ES-I3 (cell line): ENCODE data around the gene OSR1.

Experiments
- H3K36me3 ChIP-seq: 2 replicates; pipeline ENCODE4 v1.6.1; 2013; ENCODE audit warnings: mild to moderate bottlenecking, low read length, control low read depth, moderate library complexity; ENCODE audit not compliant: insufficient read depth
- H3K4me1 ChIP-seq: 2 replicates; pipeline ENCODE4 v1.6.1; 2013; ENCODE audit warnings: mild to moderate bottlenecking, control low read depth, low read length; ENCODE audit not compliant: insufficient read depth
- H3K9ac ChIP-seq: 2 replicates; pipeline ENCODE4 v1.6.1; 2013; ENCODE audit warnings: low read depth, mild to moderate bottlenecking, low read length, moderate library complexity
- H3K9me3 ChIP-seq: 2 replicates; pipeline ENCODE4 v1.6.1; 2013; ENCODE audit warnings: mild to moderate bottlenecking, low read length, moderate library complexity; ENCODE audit not compliant: control insufficient read depth, insufficient read depth

The OSR1 gene

DNA sequence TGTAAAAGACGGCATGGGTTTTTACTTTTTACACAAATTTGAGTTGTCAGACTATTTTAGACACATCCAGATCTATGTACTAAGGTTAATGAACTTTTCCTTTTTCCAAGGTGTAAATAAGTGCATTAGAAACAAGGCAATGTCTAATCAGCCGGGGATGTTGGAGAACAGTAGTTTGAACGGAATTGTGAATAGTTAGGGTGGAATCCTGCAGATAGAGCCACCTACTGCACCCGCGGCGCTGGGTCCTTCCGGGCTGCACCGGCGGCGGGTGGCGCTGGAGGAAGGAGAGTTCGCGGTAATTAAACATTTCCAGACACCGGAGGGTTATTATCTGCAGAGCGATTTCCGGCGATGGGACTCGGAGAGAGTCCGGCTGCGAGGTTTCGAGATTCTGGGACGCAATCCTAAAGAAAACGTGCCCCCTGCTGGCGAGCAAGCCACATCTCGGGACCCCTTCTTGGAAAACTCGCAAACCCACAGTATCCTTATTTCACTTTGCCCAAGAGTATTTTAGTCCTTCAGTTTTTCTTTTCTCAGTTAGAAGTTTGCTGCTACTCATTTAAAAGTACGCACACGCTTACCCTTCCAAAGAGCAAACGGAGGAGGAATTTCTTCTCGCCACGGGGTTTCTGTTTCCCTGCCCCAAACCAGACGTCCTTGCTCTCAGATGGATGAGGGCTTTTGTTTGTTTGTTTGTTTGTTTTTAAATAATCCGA lies 4.5 kb upstream of the OSR1 start:
- Histone ChIP-seq H3K9me3 (no peaks in the 10 kb centered on the region; the same call in 1 of the 2 replicates), H3K9ac (peak overlapping the region; percentile 42; the same call in 1 of the 2 replicates), H3K36me3 (no peaks in the 10 kb centered on the region), H3K4me1 (peaks cover 7% of the 10 kb centered on the region; the same call in 1 of the 2 replicates)

DNA sequence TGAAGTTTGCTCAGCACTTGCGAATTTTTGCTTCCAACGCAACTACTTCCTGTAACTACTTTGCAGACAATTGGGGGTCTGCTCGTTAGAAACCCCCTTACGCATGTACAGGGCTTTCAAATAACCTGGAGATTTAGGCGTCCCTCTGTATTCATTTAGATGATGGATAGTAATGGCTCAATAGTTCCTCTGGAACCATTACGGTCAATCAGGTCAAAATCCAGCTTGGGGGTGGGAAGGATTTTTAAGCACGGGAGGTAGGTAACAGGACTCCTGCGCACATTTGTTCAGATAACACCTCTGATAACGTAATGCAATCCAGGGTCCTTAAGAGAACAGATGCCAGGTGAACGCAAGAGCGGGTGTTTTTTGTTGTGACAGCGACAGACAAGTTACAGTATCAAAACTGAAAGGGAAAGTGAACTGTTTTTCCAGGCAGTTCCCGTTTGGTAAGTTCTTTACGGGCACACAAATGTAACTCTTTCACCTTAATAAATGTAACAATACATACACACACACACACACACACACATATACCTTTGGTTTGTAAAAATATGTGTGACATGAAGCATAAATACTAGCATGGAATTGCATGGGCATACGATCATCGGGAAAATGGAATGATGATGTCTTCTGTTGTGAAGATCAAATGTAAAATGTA lies 3.8 kb upstream of the OSR1 start:
- peak overlapping the region; percentile 42; the same call in 1 of the 2 replicates for H3K9ac ChIP-seq
- H3K36me3 ChIP-seq, result no peaks in the 10 kb centered on the region
- H3K4me1 ChIP-seq, result peaks cover 9% of the 10 kb centered on the region
- no peaks in the 10 kb centered on the region; the same call in 1 of the 2 replicates for H3K9me3 ChIP-seq

DNA sequence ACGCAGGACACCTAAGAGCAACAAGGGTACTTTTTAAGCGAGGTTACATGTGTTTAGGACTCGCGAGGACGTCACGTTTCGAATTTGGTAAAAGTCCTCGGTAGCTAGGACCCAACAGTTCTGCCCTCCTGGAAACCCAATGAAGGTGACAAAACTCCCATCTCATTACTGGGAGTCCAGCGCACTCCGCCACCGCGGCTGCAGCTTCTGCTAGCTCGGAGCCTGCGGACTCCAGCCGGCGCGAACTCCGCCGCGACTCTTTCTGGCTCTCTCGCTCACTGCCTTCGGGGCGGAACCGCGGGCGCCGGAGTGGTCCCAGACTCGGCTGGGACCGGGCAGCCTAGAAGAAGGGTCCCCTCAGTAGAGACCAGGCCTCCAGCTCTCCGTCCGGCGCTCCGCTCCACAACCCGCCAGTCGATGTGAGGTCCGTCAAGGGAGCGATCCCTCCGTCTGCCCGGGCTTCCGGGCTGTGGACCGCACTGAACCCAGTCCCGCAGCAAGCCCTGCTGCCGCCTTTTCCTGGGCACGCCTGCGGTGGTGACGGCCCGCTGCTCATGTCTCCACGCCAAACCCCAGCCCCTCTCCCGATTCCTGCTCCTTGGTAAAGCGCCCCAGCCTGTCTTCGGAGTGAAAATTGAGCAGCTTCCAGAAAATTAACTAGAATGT lies 3.0 kb upstream of the OSR1 start:
- Histone ChIP-seq H3K9ac (peak overlapping the region; percentile 41; the same call in 1 of the 2 replicates), H3K4me1 (peaks cover 17% of the 10 kb centered on the region), H3K36me3 (no peaks in the 10 kb centered on the region), H3K9me3 (no peaks in the 10 kb centered on the region; the same call in 1 of the 2 replicates)

DNA sequence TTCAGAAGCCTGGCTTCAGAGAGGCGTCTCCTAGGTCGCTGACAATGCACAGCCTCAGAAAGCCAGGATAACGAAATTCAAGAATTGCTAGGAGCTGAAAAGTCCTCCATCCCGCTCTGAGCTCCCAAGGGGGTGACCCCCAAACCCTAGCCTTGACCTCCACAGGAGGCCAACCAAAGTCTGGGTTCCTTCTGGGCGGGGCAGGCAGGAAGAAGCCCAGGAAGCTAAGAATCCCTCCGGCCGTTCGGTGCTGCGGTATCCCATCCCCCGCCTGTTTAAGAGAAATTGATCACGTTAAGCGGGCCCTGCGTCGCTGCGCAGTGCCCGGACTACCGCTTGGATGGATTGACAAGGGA lies 2.5 kb upstream of the OSR1 start:
- Histone ChIP-seq H3K36me3 (no peaks in the 10 kb centered on the region), H3K9me3 (no peaks in the 10 kb centered on the region; the same call in 1 of the 2 replicates), H3K4me1 (peaks cover 17% of the 10 kb centered on the region), H3K9ac (peak overlapping the region; percentile 41; the same call in 1 of the 2 replicates)

DNA sequence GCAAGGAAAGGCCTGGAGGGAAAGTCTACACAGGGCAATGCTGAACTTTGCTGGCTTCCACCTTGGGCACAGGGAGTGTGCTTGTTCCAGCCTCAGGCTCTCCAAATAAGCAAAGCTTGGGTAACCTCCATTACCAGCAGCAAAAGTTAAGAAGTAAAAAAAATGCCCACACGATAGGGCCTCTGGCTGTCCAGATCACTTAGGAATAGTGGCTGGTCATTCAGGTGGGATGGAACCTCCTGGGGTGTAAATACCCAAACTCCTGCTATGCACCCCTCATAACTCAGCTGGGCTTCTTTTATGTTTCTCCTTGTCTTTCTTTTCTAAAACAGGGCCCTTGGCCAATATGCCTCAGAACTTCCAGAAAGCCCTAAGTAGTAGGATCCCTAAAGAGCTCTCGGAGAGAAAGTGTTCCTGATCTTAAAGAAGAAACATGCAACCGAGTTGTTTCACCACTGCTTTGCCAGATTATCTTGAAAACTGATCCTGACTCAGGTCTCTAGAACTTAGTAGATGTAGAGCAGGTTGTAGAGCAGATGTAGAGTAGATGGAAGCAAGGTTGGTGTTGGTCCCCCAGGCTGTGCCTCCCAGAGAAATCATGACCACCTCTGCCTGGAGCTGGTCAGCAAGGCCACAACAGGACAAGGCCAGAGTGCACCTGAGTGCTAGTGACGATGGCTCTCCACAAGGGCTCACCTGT lies 2.0 kb upstream of the OSR1 start:
- H3K4me1 ChIP-seq, result peaks cover 17% of the 10 kb centered on the region
- H3K9me3 ChIP-seq, result no peaks in the 10 kb centered on the region; the same call in 1 of the 2 replicates

DNA sequence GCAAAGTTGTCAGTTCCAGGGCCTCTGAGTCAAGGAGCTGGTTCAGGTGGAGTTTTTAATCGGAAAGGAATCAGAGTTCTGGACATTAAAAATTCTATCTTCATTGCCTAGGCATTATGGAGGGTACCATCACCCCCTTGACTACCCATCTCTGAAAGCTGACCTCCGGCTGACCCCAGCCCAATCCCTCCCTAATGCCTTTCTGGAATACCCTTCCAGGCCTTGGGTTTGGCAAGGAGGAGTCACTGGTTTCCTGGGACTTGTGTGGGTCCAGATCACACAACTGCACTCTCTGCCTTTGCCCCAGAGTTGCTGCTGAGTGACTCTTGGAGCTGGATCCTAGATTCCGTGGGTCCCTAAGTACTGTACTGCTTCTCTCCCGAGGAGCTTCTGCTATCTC lies 1.0 kb upstream of the OSR1 start:
- H3K9me3 ChIP-seq, result no peaks in the 10 kb centered on the region; the same call in 1 of the 2 replicates
- H3K36me3 ChIP-seq, result no peaks in the 10 kb centered on the region
- H3K4me1 ChIP-seq, result peaks cover 17% of the 10 kb centered on the region
- H3K9ac ChIP-seq, result no peak overlapping the region

More for the DNA sequence above, 2.0 kb upstream of the OSR1 start:
- Histone ChIP-seq H3K9ac (no peak overlapping the region), H3K36me3 (no peaks in the 10 kb centered on the region)

DNA sequence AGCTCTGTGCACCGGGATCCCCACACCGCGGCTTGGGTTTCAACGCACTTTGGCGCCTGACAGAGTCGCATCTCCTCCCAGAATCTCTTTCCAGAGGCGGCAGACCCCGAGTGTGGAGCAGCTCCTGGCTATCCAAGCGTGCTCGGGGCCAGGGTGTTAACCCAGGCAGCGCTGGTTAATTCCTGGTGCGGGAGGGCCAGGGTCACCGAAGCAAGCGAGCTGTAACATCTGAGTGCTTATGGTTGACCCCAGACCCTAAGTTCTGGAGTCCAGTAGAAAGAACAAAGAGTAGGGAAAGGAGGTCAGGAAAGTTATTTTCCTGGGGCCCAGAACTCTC lies 566 bp upstream of the OSR1 start:
- Histone ChIP-seq H3K4me1 (peaks cover 17% of the 10 kb centered on the region), H3K9me3 (no peaks in the 10 kb centered on the region; the same call in 1 of the 2 replicates), H3K9ac (peak overlapping the region; percentile 67), H3K36me3 (no peaks in the 10 kb centered on the region)

DNA sequence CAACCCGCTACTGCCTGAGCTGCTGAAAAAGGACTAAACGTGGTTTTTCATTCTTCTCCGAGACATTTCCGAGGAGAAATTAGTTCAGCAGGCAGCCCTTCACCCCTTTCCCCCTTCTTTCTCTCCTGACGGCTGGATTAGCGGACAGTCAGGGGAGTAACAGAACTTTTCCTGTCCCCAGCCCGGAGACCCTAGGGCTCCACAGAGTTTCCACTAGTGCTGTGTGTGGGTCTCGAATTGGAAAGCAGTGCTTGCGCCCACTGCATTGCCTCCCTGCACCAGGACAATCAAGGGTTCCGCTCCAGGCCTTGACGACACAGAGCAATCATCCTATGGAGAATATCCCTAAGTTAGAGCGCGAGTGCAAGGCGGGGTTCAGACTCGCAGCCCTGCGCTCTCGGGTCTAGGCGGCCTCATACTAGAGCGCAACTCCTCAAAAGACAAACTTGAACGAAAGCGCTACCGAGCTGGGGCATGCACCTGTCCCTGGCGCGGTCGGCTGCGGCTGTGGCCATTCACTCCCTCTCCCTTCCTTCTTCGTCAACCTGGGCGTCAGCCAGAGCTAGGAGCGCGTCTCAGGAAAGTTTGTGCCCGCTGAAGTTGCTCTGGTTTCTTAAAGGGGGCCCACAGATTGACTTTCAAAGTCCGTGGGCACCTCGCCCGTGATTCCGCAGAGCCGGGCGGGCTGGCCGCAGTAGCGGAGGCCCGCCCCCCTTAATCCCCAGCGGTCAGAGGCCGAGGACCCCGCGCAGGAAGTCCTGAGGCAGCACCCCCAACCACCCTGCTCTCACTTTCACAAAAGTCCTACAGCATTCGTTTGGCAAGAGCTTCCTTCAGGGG lies 801 bp downstream of the OSR1 start:
- H3K4me1 ChIP-seq, result peaks cover 17% of the 10 kb centered on the region
- peak overlapping the region; percentile 47; the same call in 1 of the 2 replicates for H3K9ac ChIP-seq
- H3K9me3 ChIP-seq, result no peaks in the 10 kb centered on the region; the same call in 1 of the 2 replicates
- H3K36me3 ChIP-seq, result no peaks in the 10 kb centered on the region

DNA sequence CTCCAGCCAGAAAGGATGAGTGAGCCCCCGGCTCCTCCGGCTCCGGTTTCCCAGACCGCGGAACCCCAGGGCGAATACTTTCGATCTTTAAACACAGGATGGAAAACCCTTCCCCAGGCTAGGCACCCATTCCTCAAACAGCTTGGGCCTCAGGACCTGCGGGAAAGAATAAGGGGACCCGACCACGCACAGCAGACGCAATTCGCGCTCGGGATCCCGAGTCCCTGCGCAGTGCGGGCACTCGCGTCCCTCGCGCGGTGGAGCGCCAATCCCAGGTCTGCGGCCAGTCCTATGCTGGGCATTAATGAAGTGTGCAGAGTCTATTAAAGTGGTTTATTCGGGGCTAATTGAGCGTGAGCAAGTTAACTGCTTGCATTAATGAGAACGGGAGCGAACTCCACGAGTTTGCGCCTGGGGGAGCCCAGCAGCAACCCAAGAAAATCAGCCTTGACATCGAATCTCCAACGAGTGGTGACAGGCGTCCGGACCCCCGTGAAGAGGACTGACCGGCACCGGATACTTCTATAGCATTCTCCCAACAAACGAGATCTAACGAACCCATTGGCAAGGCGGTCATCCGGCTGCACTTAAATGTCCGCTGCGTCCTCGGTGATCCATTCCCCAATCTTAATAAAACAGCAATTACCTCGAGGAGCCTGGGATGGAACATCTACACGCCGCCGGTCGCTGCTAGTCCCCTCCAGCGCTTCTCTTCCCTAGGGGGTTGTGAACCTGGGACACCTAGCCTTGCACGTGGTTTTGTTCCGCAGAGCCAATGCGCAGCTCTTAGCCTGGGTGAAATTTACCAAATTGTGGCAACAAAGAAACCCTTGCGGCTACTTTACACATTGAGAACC lies 1.6 kb downstream of the OSR1 start:
- Histone ChIP-seq H3K9ac (peak overlapping the region; percentile 31; the same call in 1 of the 2 replicates), H3K9me3 (no peaks in the 10 kb centered on the region; the same call in 1 of the 2 replicates), H3K4me1 (peaks cover 10% of the 10 kb centered on the region), H3K36me3 (no peaks in the 10 kb centered on the region)

DNA sequence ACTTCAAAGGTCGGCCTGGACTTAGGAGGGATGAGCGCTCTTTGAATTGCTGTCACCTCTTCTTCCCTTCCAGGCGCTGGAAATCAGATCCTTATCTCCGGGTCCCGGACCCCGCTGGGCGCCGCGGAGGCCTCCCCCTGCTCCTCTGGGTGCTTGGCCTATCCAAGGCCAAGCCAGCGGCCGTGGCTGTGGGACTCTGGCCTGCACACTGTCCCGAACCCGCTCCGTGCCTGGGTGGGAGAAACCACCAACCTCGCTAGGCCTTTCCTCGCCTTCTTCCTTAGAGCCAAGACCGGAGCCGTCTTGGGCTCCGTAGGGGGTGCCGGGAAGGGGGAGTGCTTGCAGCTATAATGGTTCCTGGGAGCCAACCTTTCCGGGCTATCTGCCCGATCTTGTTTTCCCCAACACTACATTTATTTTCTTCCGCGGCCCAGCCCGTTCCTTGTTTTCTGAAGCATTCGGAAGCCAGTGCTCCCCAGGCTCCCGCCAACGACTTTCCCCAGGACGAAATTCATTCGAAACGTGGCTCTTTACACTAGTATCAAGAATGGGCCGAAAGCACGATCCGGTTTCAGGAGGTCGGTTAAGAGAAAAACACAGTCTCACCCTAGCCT lies 2.4 kb downstream of the OSR1 start:
- H3K9ac ChIP-seq, result peak overlapping the region; percentile 31; the same call in 1 of the 2 replicates
- no peaks in the 10 kb centered on the region; the same call in 1 of the 2 replicates for H3K9me3 ChIP-seq
- H3K4me1 ChIP-seq, result peaks cover 10% of the 10 kb centered on the region
- no peaks in the 10 kb centered on the region for H3K36me3 ChIP-seq

DNA sequence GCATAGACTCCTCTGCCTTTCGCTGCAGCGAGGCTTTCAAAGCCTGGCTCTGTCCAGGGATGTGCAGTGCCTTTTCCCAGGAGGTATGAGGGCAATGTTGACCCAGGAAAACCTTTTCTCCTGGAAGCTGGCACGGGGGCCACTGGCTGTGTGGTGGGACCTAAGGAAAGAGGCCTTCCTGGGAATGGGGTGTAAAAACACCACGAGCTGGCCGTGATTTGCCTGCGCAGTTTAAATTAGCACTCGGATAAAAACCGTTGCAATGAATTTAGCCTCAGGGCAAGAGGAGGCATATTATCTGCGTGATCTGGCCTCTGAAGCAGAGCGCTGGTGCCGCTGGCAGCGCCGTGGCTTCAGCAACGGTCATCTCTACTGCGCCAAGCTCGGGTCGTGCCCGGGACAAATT lies 3.0 kb downstream of the OSR1 start:
- Histone ChIP-seq H3K9me3 (no peaks in the 10 kb centered on the region), H3K36me3 (no peaks in the 10 kb centered on the region), H3K4me1 (peaks cover 10% of the 10 kb centered on the region), H3K9ac (no peak overlapping the region)

DNA sequence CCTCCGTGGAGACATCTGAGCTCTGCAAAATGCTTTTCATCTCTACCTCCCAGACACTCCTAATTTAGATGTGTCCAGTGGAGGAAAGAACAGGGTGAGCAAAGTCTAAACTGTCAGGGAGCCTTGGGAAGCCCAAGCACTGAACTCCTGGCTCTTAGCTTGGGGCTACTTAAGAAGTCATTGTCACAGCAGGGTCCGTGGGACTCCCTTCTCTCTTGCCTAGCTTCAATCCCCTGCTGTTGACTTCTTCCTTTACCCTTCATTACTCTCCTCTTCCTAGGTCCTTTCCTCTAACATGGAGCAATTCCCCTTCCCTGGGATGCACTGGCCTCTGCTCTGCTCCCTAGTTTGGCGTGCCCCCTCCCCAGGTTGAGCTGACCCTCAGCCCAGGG lies 3.4 kb downstream of the OSR1 start:
- H3K9me3 ChIP-seq, result no peaks in the 10 kb centered on the region
- H3K36me3 ChIP-seq, result no peaks in the 10 kb centered on the region
- no peak overlapping the region for H3K9ac ChIP-seq
- H3K4me1 ChIP-seq, result peaks cover 10% of the 10 kb centered on the region
